Cardiac muscle cell (in vitro differentiated cells and primary cell): ENCODE measurements around the gene C10orf143. TPM values are rescaled to one million over a fixed set of nuclear protein-coding genes. Genes with fewer than 3 reads are reported as not detected.

ENCODE experiments used
- DNase-seq, 2 donors: peaks; one replicate each; pipeline versions ENCODE4 v3.0.0 to v3.0.0-alpha.2; 2010 to 2017; ENCODE audit warnings: low read depth in 1 of 2, low spot score in 1 of 2
- H3K27ac ChIP-seq: fragments of 200-600 bp; sonication (generic); 2 replicates; pipeline ENCODE4 v1.5.1; 2016
- H3K27me3 ChIP-seq: fragments of 200-600 bp; sonication (generic); 2 replicates; pipeline ENCODE4 v1.6.0; 2016; ENCODE audit warnings: control low read depth
- H3K36me3 ChIP-seq: fragments of 200-600 bp; sonication (generic); 2 replicates; pipeline ENCODE4 v1.5.1; 2016; ENCODE audit warnings: control low read depth
- H3K4me1 ChIP-seq: fragments of 200-600 bp; sonication (generic); 2 replicates; pipeline ENCODE4 v1.8.1; 2017; ENCODE audit warnings: low read depth, mild to moderate bottlenecking, mixed run types
- H3K4me3 ChIP-seq: fragments of 200-600 bp; sonication (generic); 2 replicates; pipeline ENCODE4 v1.5.1; 2016; ENCODE audit warnings: mild to moderate bottlenecking
- H3K9me3 ChIP-seq: fragments of 200-600 bp; sonication (generic); 2 replicates; pipeline ENCODE4 v1.5.1; 2017; ENCODE audit warnings: low read depth, mild to moderate bottlenecking, control low read depth
- CTCF ChIP-seq: IDR thresholded peaks from 2 replicates; pipeline ENCODE4 v1.5.1; 2012; ENCODE audit warnings: low read depth, mild to moderate bottlenecking, low read length
- polyA plus RNA-seq: library from polyadenylated mRNA; unstranded; fragments of >200 nt; fragmentation: Nextera tagmentation; extraction: Ambion mirVana; gene quantifications from 2 replicates; pipeline ENCODE4 v1.2.1, GENCODE V29; 2016
- total RNA-seq: library from RNA; depleted of rRNA; stranded (reverse); fragments of >200 nt; gene quantifications from 2 replicates; pipeline ENCODE4 v1.2.3, GENCODE V29; 2016

C10orf143 gene
- total and polyA plus RNA-seq, 2 experiments from 2014 or later: 1.1 to 5.7 TPM

GRCh38 chr10:130038019-130038555, 72.5 kb downstream of the C10orf143 start:
- TF ChIP-seq CTCF: no peak
- Histone ChIP-seq H3K27ac (no peak overlapping the region), H3K4me3 (no peak overlapping the region), H3K36me3 (no peaks in the 10 kb centered on the region), H3K27me3 (peaks cover 4% of the 10 kb centered on the region), H3K4me1 (no peaks in the 10 kb centered on the region), H3K9me3 (no peaks in the 10 kb centered on the region)
- DNase-seq: no peak

- Histone ChIP-seq H3K4me1 (no peaks in the 10 kb centered on the region), H3K27ac (no peak overlapping the region), H3K9me3 (no peaks in the 10 kb centered on the region), H3K4me3 (no peak overlapping the region), H3K27me3 (peaks cover 4% of the 10 kb centered on the region), H3K36me3 (no peaks in the 10 kb centered on the region)
- TF ChIP-seq CTCF: no peak
- DNase-seq: no peak
Measured at GRCh38 chr10:130037169-130037661, 73.4 kb downstream of the C10orf143 start.

GRCh38 chr10:130036296-130037065, 74.1 kb downstream of the C10orf143 start:
- no peak for TF ChIP-seq CTCF
- no peak for DNase-seq
- Histone ChIP-seq H3K27me3 (peaks cover 4% of the 10 kb centered on the region), H3K36me3 (no peaks in the 10 kb centered on the region), H3K27ac (no peak overlapping the region), H3K9me3 (no peaks in the 10 kb centered on the region), H3K4me1 (no peaks in the 10 kb centered on the region), H3K4me3 (no peak overlapping the region)

GRCh38 chr10:130029209-130029608, 81.4 kb downstream of the C10orf143 start:
- no peaks in the 10 kb centered on the region for H3K36me3 ChIP-seq
- DNase-seq: no peak
- H3K27ac ChIP-seq: no peak overlapping the region
- H3K9me3 ChIP-seq: no peaks in the 10 kb centered on the region
- no peak for TF ChIP-seq CTCF
- no peaks in the 10 kb centered on the region for H3K4me1 ChIP-seq
- H3K27me3 ChIP-seq: no peaks in the 10 kb centered on the region
- no peak overlapping the region for H3K4me3 ChIP-seq

- no peak for DNase-seq
- Histone ChIP-seq H3K9me3 (no peaks in the 10 kb centered on the region), H3K36me3 (no peaks in the 10 kb centered on the region), H3K4me1 (no peaks in the 10 kb centered on the region), H3K27me3 (no peaks in the 10 kb centered on the region), H3K4me3 (no peak overlapping the region), H3K27ac (no peak overlapping the region)
- no peak for TF ChIP-seq CTCF
Measured at GRCh38 chr10:130028465-130028819, 82.2 kb downstream of the C10orf143 start.
